Cardiac fibroblast (primary cell): ENCODE results near the gene CCR9.

Experiments
- DNase-seq, 2 donors: peaks; one replicate each; pipeline versions ENCODE4 v3.0.0 to v3.0.0-alpha.2; 2010; ENCODE audit warnings: low read depth in 2 of 2
- H3K4me3 ChIP-seq, 2 donors: replicated peaks in 1 of 2; 1 replicate in 1 of 2; 2 replicates in 1 of 2; pipeline ENCODE4 v1.5.1; 2011; ENCODE audit warnings: low read depth in 2 of 2, low read length in 2 of 2, mild to moderate bottlenecking in 2 of 2, moderate library complexity in 1 of 2
- CTCF ChIP-seq: IDR thresholded peaks from one replicate; pipeline ENCODE4 v1.5.1; 2011; ENCODE audit warnings: low read depth, mild to moderate bottlenecking, low read length, inconsistent platforms

Gene CCR9

GRCh38 chr3:45940004-45940780 lies 53.8 kb downstream of the CCR9 start:
- TF ChIP-seq CTCF = no peak
- H3K4me3 ChIP-seq = no peak overlapping the region
- DNase-seq = no peak

- TF ChIP-seq CTCF = no peak
- H3K4me3 ChIP-seq = no peak overlapping the region
- DNase-seq = no peak
Measured at GRCh38 chr3:45940781-45941365, 54.5 kb downstream of the CCR9 start.

GRCh38 chr3:45942051-45942825 lies 55.9 kb downstream of the CCR9 start:
- TF ChIP-seq CTCF = no peak
- no peak overlapping the region for H3K4me3 ChIP-seq
- DNase-seq = no peak

- no peak for TF ChIP-seq CTCF
- no peak within 1 kb of the TSS for H3K4me3 ChIP-seq
- no peak for DNase-seq
Measured at GRCh38 chr3:45943207-45943846, 57.0 kb downstream of the CCR9 start, which contains the start of gene CXCR6. Gene CXCR6 (plus strand): TSS chr3:45943464. CDS start chr3:45946482, 3,018 bp downstream.

- H3K4me3 ChIP-seq = no peak overlapping the region
Measured at GRCh38 chr3:45944830-45945620, 58.7 kb downstream of the CCR9 start.

More at GRCh38 chr3:45944830-45945620, 58.7 kb downstream of the CCR9 start:
- TF ChIP-seq CTCF = no peak
- no peak for DNase-seq
